HL-60 (cell line): ENCODE measurements around the gene ATP6AP2.

Experiments
- DNase-seq, 2 experiments: peaks; one replicate each; pipeline ENCODE4 v3.0.0-alpha.2; 2010 to 2020; ENCODE audit warnings: low read depth in 1 of 2, low spot score in 1 of 2
- H3K27ac ChIP-seq: fragments of 250-450 bp; sonication (Bioruptor Pico); replicated peaks from 2 replicates; pipeline ENCODE4 v1.5.1; 2020; ENCODE audit warnings: mild to moderate bottlenecking, moderate library complexity
- H3K27me3 ChIP-seq: fragments of 250-450 bp; sonication (Bioruptor Pico); 2 replicates; pipeline ENCODE4 v1.5.1; 2021; ENCODE audit warnings: mild to moderate bottlenecking, moderate library complexity; ENCODE audit not compliant: insufficient read depth, poor library complexity, severe bottlenecking
- H3K4me3 ChIP-seq: replicated peaks from 2 replicates; pipeline ENCODE4 v1.5.1; 2011; ENCODE audit warnings: mild to moderate bottlenecking, control low read depth, low read length; ENCODE audit not compliant: insufficient read depth
- CTCF ChIP-seq: IDR thresholded peaks from one replicate; pipeline ENCODE4 v1.5.1; 2011; ENCODE audit warnings: low read length, control low read depth, inconsistent platforms; ENCODE audit not compliant: insufficient read depth
- GABPA ChIP-seq: IDR thresholded peaks from 2 replicates; pipeline ENCODE4 v1.6.1; 2012; ENCODE audit warnings: low read depth
- POLR2AphosphoS5 ChIP-seq: IDR thresholded peaks from 2 replicates; pipeline ENCODE4 v1.6.1; 2012; ENCODE audit warnings: low read depth
- REST ChIP-seq: IDR thresholded peaks from 2 replicates; pipeline ENCODE4 v1.6.1; 2012; ENCODE audit warnings: low read depth; ENCODE audit not compliant: insufficient replicate concordance
- SPI1 ChIP-seq: IDR thresholded peaks from 2 replicates; pipeline ENCODE4 v1.6.1; 2012; ENCODE audit warnings: low read depth, mild to moderate bottlenecking, borderline replicate concordance

The ATP6AP2 gene

GRCh38 chrX:40647307-40648197 is 66.8 kb downstream of the ATP6AP2 start, which contains the start of gene CXorf38:
CXorf38 (minus strand) TSS chrX:40647561; CDS start chrX:40647520, 41 bp downstream.
- Histone ChIP-seq H3K4me3 (peak within 1 kb of the TSS; percentile 74), H3K27ac (peak within 1 kb of the TSS; percentile 68), H3K27me3 (no peaks in the 10 kb centered on the region)
- DNase-seq = peak; percentile 65 to 85
- TF ChIP-seq GABPA (no peak), SPI1 (no peak), CTCF (no peak), REST (no peak), POLR2AphosphoS5 (peak; percentile 49; the same call in 1 of the 2 replicates)

- Histone ChIP-seq H3K27ac (no peak overlapping the region), H3K4me3 (no peak overlapping the region), H3K27me3 (no peaks in the 10 kb centered on the region)
- TF ChIP-seq POLR2AphosphoS5 = no peak
- TF ChIP-seq REST = no peak
- no peak for TF ChIP-seq SPI1
- no peak for TF ChIP-seq CTCF
- TF ChIP-seq GABPA = no peak
- DNase-seq = peak in 1 of 2 experiments; percentile 64
These were observed 71.0 kb downstream of the ATP6AP2 start for GRCh38 chrX:40651620-40652223.

DNA sequence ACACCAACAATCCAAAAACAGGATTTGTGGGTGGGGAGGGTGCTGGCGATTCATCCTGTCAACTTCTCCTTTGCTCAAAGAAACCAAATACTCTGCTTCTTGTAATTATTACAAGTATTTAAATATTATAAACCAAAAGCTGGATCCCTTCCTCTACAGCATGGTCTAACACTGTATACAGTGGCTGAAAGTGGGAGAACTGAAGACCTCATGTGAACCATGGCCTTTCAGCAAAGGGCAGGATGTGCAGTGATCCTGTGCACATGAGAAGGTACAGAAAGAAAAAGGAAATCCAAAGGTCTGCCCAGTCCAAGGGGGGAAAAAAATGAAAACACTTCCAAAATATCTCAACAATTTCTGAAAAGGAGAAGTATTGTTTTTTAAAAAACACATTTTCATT is 71.9 kb downstream of the ATP6AP2 start:
- no peak for DNase-seq
- H3K27ac ChIP-seq = no peak overlapping the region
- no peaks in the 10 kb centered on the region for H3K27me3 ChIP-seq
- TF ChIP-seq CTCF (no peak), SPI1 (no peak), POLR2AphosphoS5 (no peak), REST (no peak), GABPA (no peak)
- no peak overlapping the region for H3K4me3 ChIP-seq
